NT2/D1 (cell line): Measurements from ENCODE around the gene ERC1.

Experiments
- SUZ12 ChIP-seq: IDR thresholded peaks from 2 replicates; pipeline ENCODE4 v1.6.1; 2011; ENCODE audit not compliant: insufficient read length, insufficient read depth; ENCODE audit errors: extremely low read depth
- ZNF274 ChIP-seq: IDR thresholded peaks from 2 replicates; pipeline ENCODE4 v1.6.1; 2011; ENCODE audit warnings: mild to moderate bottlenecking, low read depth, low read length

- TF ChIP-seq SUZ12: no peak
- TF ChIP-seq ZNF274: no peak
Measured at GRCh38 chr12:1500095-1500801, 509.2 kb downstream of the ERC1 start.
